Activated T-helper 1 cell treated with anti-CD3 and anti-CD28 coated beads, Interleukin-12 subunit alpha, Interleukin-12 subunit beta, Interleukin-2, Interleukin-4 antibody, amounts not matched to agents 30 ng/mL and 10 ng/mL and 1 ng/mL, durations not matched to agents 14 hours and 24 hours and 36 hours (primary cell): ENCODE data around the gene DDX10. TPM values are rescaled to one million over a fixed set of nuclear protein-coding genes. Genes with fewer than 3 reads are reported as not detected.

Experiments
- DNase-seq: peaks from one replicate; pipeline ENCODE4 v3.0.0; 2021; ENCODE audit warnings: low spot score
- H3K27ac Mint-ChIP-seq: one replicate; pipeline ENCODE4 v1.8.0; 2021; ENCODE audit warnings: mild to moderate bottlenecking, mixed read lengths
- H3K27me3 Mint-ChIP-seq: one replicate; pipeline ENCODE4 v1.8.0; 2022; ENCODE audit warnings: mild to moderate bottlenecking, moderate library complexity, mixed read lengths; ENCODE audit not compliant: insufficient read depth
- H3K36me3 Mint-ChIP-seq: one replicate; pipeline ENCODE4 v1.8.0; 2021; ENCODE audit warnings: low read depth, mixed read lengths
- H3K4me1 Mint-ChIP-seq: one replicate; pipeline ENCODE4 v1.8.0; 2021; ENCODE audit warnings: low read depth, mixed read lengths
- H3K4me3 Mint-ChIP-seq: one replicate; pipeline ENCODE4 v1.8.0; 2021; ENCODE audit warnings: mild to moderate bottlenecking, moderate library complexity, mixed read lengths
- H3K9me3 Mint-ChIP-seq: one replicate; pipeline ENCODE4 v1.8.0; 2021; ENCODE audit warnings: mixed read lengths
- intact Hi-C: fragments of 100-400 bp; cut with micrococcal nuclease; formaldehyde crosslinking; loops from one replicate; pipeline ENCODE4 v1.15.1; 2024
- total RNA-seq: library from RNA; stranded (reverse); gene quantifications from 2 replicates; pipeline ENCODE4 v1.2.3, GENCODE V29; 2022

DDX10 gene
- total RNA-seq, 1 donor from 2014 or later, result 68.4 TPM

- no peak overlapping the region for H3K4me3 Mint-ChIP-seq
- H3K27ac Mint-ChIP-seq, result no peak overlapping the region
- H3K36me3 Mint-ChIP-seq, result peaks cover 17% of the 10 kb centered on the region
- intact Hi-C loops, result no loop called here
- H3K27me3 Mint-ChIP-seq, result no peaks in the 10 kb centered on the region
- no peaks in the 10 kb centered on the region for H3K9me3 Mint-ChIP-seq
- DNase-seq, result no peak
- no peaks in the 10 kb centered on the region for H3K4me1 Mint-ChIP-seq
Observed at GRCh38 chr11:108939135-108939534, 274.3 kb downstream of the DDX10 start.

DNA sequence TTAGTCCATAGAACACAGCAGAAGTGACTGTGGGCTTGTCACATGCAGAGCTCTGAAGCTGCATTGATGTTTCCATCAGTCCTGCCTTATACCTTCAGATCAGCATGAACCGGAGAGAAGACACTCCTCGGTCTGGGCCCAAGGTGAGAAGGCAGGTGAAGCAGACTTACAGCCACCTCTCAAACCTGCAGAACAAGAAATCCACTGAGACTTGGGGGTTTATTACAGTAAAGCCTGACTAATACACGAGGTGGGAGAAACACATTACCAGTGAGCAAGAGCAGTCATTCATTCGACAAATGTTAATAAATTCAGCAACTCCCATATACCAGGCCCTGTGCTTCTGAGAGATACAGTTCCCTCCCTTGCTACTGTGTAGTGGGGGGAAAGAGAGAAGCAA is 279.0 kb downstream of the DDX10 start:
- H3K9me3 Mint-ChIP-seq, result peaks cover 6% of the 10 kb centered on the region

DNA sequence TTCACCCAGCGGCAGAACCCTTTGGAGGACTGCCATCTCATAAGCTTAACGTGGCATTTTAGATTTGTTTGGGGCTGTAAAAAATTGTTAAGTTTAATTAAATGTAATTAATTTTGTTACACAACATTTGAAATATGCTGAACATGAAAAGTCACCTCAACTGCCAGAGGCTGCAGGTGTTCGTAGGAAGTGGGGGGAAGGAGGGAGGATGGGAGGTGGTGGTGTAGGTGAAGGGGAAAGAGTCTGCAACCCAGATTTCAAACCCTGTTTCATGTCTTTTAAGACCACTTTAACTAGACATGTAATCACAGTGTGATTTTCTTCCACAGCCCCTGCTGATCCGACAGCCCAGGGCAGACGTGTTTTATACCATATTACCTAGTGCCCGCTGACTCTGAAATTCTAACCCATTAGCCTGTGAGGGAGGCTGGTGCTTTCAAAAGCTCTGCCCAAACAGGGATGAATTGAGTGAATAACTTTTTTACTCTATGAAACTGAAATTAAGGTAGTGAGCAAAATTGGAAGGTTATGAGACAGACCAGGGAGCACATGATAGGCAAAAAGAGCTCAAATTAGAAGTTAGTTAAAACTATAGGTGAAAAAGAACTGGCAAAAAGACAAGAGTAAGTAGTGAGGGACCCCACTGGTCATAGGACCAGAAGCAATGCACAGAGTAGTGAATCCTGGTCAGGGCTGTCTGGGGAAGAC is 279.8 kb downstream of the DDX10 start:
- intact Hi-C loops, result no loop called here
- no peak for DNase-seq
- Mint-ChIP-seq H3K36me3 (peaks cover 19% of the 10 kb centered on the region), H3K9me3 (peaks cover 6% of the 10 kb centered on the region), H3K4me1 (peaks cover 5% of the 10 kb centered on the region), H3K27ac (no peak overlapping the region), H3K27me3 (no peaks in the 10 kb centered on the region), H3K4me3 (no peak overlapping the region)

More for the DNA sequence above, 279.0 kb downstream of the DDX10 start:
- peaks cover 19% of the 10 kb centered on the region for H3K36me3 Mint-ChIP-seq
- H3K4me1 Mint-ChIP-seq, result peaks cover 5% of the 10 kb centered on the region
- H3K27ac Mint-ChIP-seq, result no peak overlapping the region
- no peaks in the 10 kb centered on the region for H3K27me3 Mint-ChIP-seq
- no peak overlapping the region for H3K4me3 Mint-ChIP-seq
- intact Hi-C loops, result no loop called here
- DNase-seq, result no peak

- Mint-ChIP-seq H3K27me3 (no peaks in the 10 kb centered on the region), H3K36me3 (peaks cover 15% of the 10 kb centered on the region), H3K4me1 (peaks cover 5% of the 10 kb centered on the region), H3K4me3 (no peak overlapping the region), H3K9me3 (peaks cover 6% of the 10 kb centered on the region), H3K27ac (no peak overlapping the region)
- intact Hi-C loops, result no loop called here
- DNase-seq, result no peak
Observed at GRCh38 chr11:108945341-108945740, 280.5 kb downstream of the DDX10 start.

- Mint-ChIP-seq H3K4me1 (peaks cover 5% of the 10 kb centered on the region), H3K27ac (no peak overlapping the region), H3K9me3 (peaks cover 10% of the 10 kb centered on the region), H3K4me3 (no peak overlapping the region), H3K27me3 (no peaks in the 10 kb centered on the region), H3K36me3 (peaks cover 9% of the 10 kb centered on the region)
- intact Hi-C loops, result no loop called here
- DNase-seq, result no peak
Observed at GRCh38 chr11:108947654-108948570, 283.0 kb downstream of the DDX10 start.

DNA sequence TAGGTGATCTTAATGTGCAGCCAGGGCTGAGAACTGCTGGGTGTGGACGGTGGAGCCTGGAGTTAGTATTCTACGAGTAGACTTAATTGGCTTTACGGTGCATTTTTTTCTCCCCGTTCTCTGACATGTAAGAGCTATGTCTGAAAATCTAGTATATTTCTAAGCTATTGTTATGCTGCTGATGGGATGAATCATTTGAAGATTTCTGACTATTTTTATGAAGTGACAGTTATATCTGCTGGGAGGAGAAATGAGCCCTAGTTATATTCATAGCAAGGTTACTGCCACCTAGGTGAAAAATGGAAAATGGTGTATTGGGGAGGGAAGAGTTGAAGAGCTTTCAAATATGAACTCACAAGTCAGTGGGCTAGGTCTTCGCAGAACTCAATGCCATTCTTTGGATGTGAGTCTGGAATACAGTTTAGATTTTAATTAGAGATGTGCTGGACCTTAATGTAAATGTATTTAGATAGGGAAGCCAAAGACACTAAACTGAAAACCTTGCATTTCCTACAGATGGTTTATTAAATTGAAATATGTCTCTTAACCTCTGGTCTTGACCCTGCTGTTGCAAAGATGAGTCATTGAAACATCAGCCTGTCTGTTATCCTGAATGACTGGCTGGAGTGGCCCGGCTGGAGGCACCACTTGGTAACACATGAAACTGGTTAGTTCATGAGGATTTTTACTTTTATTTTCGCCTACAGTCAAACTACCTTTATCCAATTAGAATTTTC is 293.7 kb downstream of the DDX10 start:
- H3K4me3 Mint-ChIP-seq, result no peak overlapping the region
- no peak overlapping the region for H3K27ac Mint-ChIP-seq
- DNase-seq, result no peak
- no peaks in the 10 kb centered on the region for H3K27me3 Mint-ChIP-seq
- no peaks in the 10 kb centered on the region for H3K36me3 Mint-ChIP-seq
- intact Hi-C loops, result no loop called here
- H3K9me3 Mint-ChIP-seq, result no peaks in the 10 kb centered on the region
- peaks cover 16% of the 10 kb centered on the region for H3K4me1 Mint-ChIP-seq

- intact Hi-C loops, result no loop called here
- H3K9me3 Mint-ChIP-seq, result no peaks in the 10 kb centered on the region
- H3K36me3 Mint-ChIP-seq, result no peaks in the 10 kb centered on the region
- H3K4me3 Mint-ChIP-seq, result no peak overlapping the region
- H3K27me3 Mint-ChIP-seq, result no peaks in the 10 kb centered on the region
- H3K4me1 Mint-ChIP-seq, result peaks cover 16% of the 10 kb centered on the region
- no peak for DNase-seq
- H3K27ac Mint-ChIP-seq, result peak overlapping the region; percentile 10
Observed at GRCh38 chr11:108959105-108959761, 294.4 kb downstream of the DDX10 start.

DNA sequence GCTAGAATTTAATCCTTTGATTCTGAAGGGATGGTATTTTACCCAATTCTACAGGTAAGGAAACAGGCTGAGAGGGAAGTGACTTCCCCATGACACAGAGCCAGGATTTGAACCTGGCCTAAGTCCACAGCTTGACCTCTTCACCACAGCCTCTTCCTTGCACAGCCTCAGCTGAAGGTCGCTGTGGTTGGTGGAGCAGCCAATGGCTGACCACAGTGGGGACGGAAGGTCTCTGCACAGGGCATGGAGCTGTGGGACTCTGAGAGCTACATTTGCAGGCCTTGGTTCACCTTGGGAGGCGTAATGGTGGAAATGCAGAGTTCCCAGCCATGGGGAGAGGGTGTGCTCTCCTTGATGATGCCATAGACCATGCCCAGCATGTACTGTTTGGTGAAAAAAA is 295.0 kb downstream of the DDX10 start:
- Mint-ChIP-seq H3K27me3 (no peaks in the 10 kb centered on the region), H3K36me3 (no peaks in the 10 kb centered on the region), H3K9me3 (no peaks in the 10 kb centered on the region), H3K4me1 (peaks cover 16% of the 10 kb centered on the region), H3K4me3 (no peak overlapping the region), H3K27ac (no peak overlapping the region)
- intact Hi-C loops, result no loop called here
- no peak for DNase-seq

- Mint-ChIP-seq H3K4me1 (peaks cover 16% of the 10 kb centered on the region), H3K27ac (no peak overlapping the region), H3K9me3 (no peaks in the 10 kb centered on the region), H3K27me3 (no peaks in the 10 kb centered on the region), H3K36me3 (no peaks in the 10 kb centered on the region), H3K4me3 (no peak overlapping the region)
- intact Hi-C loops, result no loop called here
- DNase-seq, result no peak
Observed at GRCh38 chr11:108960501-108960900, 295.6 kb downstream of the DDX10 start.

DNA sequence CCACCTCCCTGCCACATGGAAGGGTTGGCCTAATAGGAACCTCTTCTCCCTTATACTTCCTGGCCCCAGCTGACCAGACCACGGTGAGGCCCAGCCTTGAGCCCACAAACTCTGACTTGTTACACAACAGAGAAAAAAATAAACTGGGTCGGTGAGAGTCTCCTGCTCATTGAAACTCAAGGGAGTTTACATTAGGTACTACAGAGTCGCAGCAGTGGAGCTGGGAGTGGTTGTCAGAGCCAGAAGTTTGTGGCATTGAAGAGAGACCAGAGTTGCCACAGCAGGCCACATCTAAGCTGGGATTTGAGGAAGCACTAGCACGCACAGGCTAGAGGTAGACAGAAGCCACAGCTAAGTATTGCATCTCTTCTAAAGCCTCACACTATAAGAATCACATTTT is 296.2 kb downstream of the DDX10 start:
- DNase-seq, result no peak
- Mint-ChIP-seq H3K36me3 (no peaks in the 10 kb centered on the region), H3K27me3 (no peaks in the 10 kb centered on the region), H3K4me1 (peaks cover 16% of the 10 kb centered on the region), H3K27ac (no peak overlapping the region), H3K4me3 (no peak overlapping the region), H3K9me3 (no peaks in the 10 kb centered on the region)
- intact Hi-C loops, result no loop called here

DNA sequence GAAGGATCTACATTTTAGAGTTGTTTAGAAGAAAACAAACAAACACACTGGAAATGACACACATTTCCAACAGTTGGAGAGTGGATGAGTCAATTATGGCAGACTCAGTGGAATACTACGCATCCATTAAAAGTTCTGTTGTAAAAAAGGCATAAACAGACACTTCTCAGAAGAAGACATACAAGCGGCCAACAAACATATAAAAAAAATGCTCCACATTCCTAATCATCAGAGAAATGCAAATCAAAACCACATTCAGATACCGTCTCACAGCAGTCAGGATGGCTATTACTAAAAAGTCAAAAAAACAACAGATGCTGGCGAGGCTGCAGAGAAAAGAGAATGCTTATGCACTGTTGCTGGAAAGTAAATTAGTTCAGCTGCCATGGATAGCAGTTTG is 298.2 kb downstream of the DDX10 start:
- H3K4me3 Mint-ChIP-seq, result no peak overlapping the region
- no peak for DNase-seq
- H3K4me1 Mint-ChIP-seq, result peaks cover 15% of the 10 kb centered on the region
- intact Hi-C loops, result no loop called here
- H3K27ac Mint-ChIP-seq, result no peak overlapping the region
- no peaks in the 10 kb centered on the region for H3K27me3 Mint-ChIP-seq
- H3K36me3 Mint-ChIP-seq, result no peaks in the 10 kb centered on the region
- no peaks in the 10 kb centered on the region for H3K9me3 Mint-ChIP-seq

DNA sequence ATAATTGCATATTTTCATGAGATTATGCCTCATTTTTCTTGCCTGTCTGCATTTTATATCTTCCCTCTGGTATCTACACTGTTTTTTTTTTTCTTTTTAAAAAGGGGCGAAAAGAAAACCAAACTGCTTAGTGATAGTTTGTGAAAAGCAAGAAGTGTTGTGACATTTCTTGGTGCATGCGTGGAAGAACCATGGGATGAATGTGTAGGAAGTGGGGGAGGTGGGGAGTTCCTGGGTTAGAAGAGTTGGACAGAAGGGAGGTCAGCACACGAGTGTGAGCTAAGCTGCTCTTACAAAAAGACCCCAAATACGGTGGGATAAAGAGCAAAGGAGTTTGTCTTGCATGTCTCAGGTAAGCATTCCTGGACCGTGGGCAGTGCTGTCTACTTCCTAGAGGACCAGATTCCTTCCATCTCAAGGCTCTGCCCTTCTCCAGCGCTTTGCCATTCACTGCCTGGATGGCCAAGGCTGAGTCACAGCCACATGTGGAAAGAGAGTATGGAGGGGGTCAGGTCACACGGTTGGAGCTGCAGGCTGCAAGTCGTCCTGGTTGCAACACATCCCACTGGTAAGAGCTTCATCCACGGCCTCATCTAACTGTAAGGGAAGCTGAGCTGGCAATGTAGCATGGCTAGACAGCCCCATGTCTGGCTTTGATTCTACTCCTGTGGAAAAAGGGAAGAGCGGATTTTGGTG is 300.6 kb downstream of the DDX10 start:
- DNase-seq, result no peak
- H3K9me3 Mint-ChIP-seq, result no peaks in the 10 kb centered on the region
- H3K36me3 Mint-ChIP-seq, result no peaks in the 10 kb centered on the region
- no peak overlapping the region for H3K27ac Mint-ChIP-seq
- H3K4me3 Mint-ChIP-seq, result no peak overlapping the region
- no peaks in the 10 kb centered on the region for H3K27me3 Mint-ChIP-seq
- intact Hi-C loops, result no loop called here
- peaks cover 9% of the 10 kb centered on the region for H3K4me1 Mint-ChIP-seq
